ENCODE results near the gene MRPS15. TPM values are rescaled to one million over a fixed set of nuclear protein-coding genes. Genes with fewer than 3 reads are reported as not detected.
A peak's percentile ranks its signal among the peaks of the same experiment; 100 is the strongest.

The MRPS15 gene
- total and polyA plus RNA-seq, 4 experiments from 2014 or later = 32.5 to 86.0 (median 50.7) TPM

DNA sequence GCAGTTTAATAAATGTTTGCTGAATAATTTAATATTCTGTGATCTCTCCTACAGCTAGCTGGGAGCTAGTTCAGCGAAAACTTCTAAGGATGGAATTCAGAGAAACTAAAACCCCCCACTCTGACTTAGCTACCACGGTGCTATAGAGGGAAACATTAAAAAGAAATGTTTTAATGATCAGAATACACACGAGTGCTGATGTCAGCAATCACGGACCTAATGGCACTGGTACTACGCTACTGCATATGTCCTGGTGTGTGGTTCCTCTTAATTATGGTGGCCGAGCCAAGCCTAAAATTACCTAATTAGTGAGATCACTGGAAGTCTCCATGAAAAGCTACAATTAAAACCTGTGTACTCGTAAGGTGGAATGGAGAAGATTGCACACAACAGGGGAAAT, 42.5 kb downstream of the MRPS15 start:
- no peaks in the 10 kb centered on the region for H3K9me3 Mint-ChIP-seq
- no peaks in the 10 kb centered on the region for H3K36me3 Mint-ChIP-seq
- Histone ChIP-seq H3K27ac (ENCODE audit: low read depth, low read length) (peak overlapping the region; percentile 30), H3K4me1 (ENCODE audit: insufficient read depth, low read length) (peaks cover 21% of the 10 kb centered on the region), H3K4me3 (ENCODE audit: low read length in 2 of 2) (no peak overlapping the region), H3K27me3 (ENCODE audit: insufficient read depth, low read length) (no peaks in the 10 kb centered on the region), H3K36me3 (ENCODE audit: insufficient read depth, low read length) (no peaks in the 10 kb centered on the region), H3K9me3 (ENCODE audit: control insufficient read depth in 1 of 2, low read length in 2 of 2) (no peaks in the 10 kb centered on the region)
- peak overlapping the region in 1 of 8 donors; percentile 6 for H3K4me3 Mint-ChIP-seq
- peak overlapping the region in 5 of 7 donors; percentile 82 to 97 (median 94) for H3K27ac Mint-ChIP-seq
- CTCF ChIA-PET (ENCODE audit: partially characterized antibody) = interaction anchor here (0.6 to 5.8 kb wide), 8 partner anchors 35 to 321 kb away, joined by 3 to 96 read pairs (median 4); partner anchors contain the start of gene EVA1B
- no peaks in the 10 kb centered on the region for H3K27me3 Mint-ChIP-seq
- H3K4me1 Mint-ChIP-seq = peaks cover 19 to 29% (median 22%) of the 10 kb centered on the region in 4 donors
- POLR2A ChIA-PET (ENCODE audit: partially characterized antibody) = interaction anchor here (0.8 to 1.5 kb wide), 3 partner anchors 25 to 79 kb away, joined by 3 to 6 read pairs (median 3); no protein-coding TSS in a partner anchor
- DNase-seq = no peak
- intact Hi-C loops (cut with micrococcal nuclease) = loop anchor here (2.0 kb wide), 1 partner anchor 233 kb away; no protein-coding TSS in a partner anchor

DNA sequence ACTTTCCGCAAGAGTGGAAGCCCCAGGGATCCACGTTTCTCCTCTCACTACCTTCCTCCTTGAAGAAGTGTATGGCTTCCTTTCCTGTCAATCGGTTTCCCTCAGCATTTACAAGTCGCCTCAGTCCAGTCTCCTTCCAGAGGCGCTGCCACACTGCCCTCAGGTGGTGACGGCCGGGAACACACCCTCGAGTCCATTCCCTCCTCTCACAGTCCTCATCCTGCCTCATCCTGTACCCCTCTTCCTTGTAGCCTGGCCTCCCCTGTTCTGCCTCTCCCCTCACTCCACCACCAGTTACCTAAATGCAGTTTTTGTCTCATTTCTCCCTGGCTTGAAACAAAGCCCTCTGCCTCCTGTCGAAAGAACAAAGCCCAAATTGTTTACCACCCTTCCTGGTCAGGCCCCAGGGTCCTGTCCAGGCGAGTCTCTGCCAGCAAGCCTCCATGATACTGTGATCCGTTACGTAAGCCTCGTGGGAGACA, 43.3 kb downstream of the MRPS15 start:
- POLR2A ChIA-PET (ENCODE audit: partially characterized antibody) = interaction anchor here (0.6 to 1.5 kb wide), 6 partner anchors 24 to 197 kb away, joined by 3 to 6 read pairs (median 3); partner anchors contain the start of gene THRAP3
- Histone ChIP-seq H3K4me3 (ENCODE audit: low read length in 2 of 2) (no peak overlapping the region), H3K27ac (ENCODE audit: low read depth, low read length) (peak overlapping the region; percentile 30), H3K27me3 (ENCODE audit: insufficient read depth, low read length) (no peaks in the 10 kb centered on the region), H3K36me3 (ENCODE audit: insufficient read depth, low read length) (no peaks in the 10 kb centered on the region), H3K9me3 (ENCODE audit: control insufficient read depth in 1 of 2, low read length in 2 of 2) (no peaks in the 10 kb centered on the region), H3K4me1 (ENCODE audit: insufficient read depth, low read length) (peaks cover 21% of the 10 kb centered on the region)
- Mint-ChIP-seq H3K36me3 (no peaks in the 10 kb centered on the region), H3K9me3 (no peaks in the 10 kb centered on the region), H3K27me3 (no peaks in the 10 kb centered on the region), H3K4me3 (peak overlapping the region; percentile 49 to 84 (median 74)), H3K27ac (peak overlapping the region; percentile 82 to 97 (median 94)), H3K4me1 (peaks cover 19 to 29% (median 22%) of the 10 kb centered on the region in 4 donors)
- DNase-seq = peak; percentile 83 to 88 (median 86)
- CTCF ChIA-PET (ENCODE audit: partially characterized antibody) = interaction anchor here (0.9 to 5.8 kb wide), 9 partner anchors 23 to 271 kb away, joined by 3 to 96 read pairs (median 6); partner anchors contain the start of genes LSM10 and TRAPPC3
- intact Hi-C loops (cut with micrococcal nuclease) = loop anchor here (1.0 to 2.0 kb wide), 8 partner anchors 24 to 322 kb away; partner anchors contain the start of genes LSM10 and TRAPPC3

DNA sequence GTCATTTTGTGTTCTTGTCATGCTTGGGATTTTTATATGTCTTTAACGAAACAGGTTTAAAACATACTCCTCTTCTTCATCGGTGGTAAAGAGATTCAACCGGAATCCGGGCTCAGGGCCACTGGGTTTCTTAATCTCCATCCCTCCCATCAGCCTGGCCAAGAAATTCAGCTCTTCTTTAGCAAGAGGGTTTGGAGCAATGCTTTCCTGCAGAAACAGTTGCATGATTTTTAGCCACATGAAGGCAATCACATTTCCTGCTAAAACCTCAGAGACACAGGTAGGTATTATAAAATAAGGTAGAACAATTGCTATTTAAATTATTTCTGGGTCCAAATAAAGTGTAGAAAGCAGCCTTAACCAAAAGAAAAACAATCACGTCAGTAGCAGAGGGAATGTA, 43.8 kb downstream of the MRPS15 start:
- POLR2A ChIA-PET (ENCODE audit: partially characterized antibody) = interaction anchor here (0.6 to 2.0 kb wide), 6 partner anchors 24 to 196 kb away, joined by 3 to 13 read pairs (median 4); partner anchors contain the start of genes LSM10 and THRAP3
- intact Hi-C loops (cut with micrococcal nuclease) = loop anchor here (1.0 to 2.0 kb wide), 8 partner anchors 23 to 321 kb away; partner anchors contain the start of genes LSM10 and TRAPPC3
- Histone ChIP-seq H3K27ac (ENCODE audit: low read depth, low read length) (peak overlapping the region; percentile 30), H3K27me3 (ENCODE audit: insufficient read depth, low read length) (no peaks in the 10 kb centered on the region), H3K9me3 (ENCODE audit: control insufficient read depth in 1 of 2, low read length in 2 of 2) (no peaks in the 10 kb centered on the region), H3K4me3 (ENCODE audit: low read length in 2 of 2) (no peak overlapping the region), H3K36me3 (ENCODE audit: insufficient read depth, low read length) (no peaks in the 10 kb centered on the region), H3K4me1 (ENCODE audit: insufficient read depth, low read length) (peaks cover 21% of the 10 kb centered on the region)
- CTCF ChIA-PET (ENCODE audit: partially characterized antibody) = interaction anchor here (0.7 to 5.7 kb wide), 12 partner anchors 23 to 318 kb away, joined by 3 to 88 read pairs (median 4); partner anchors contain the start of genes LSM10, SH3D21 and TRAPPC3
- Mint-ChIP-seq H3K4me1 (peaks cover 19 to 29% (median 22%) of the 10 kb centered on the region in 4 donors), H3K9me3 (no peaks in the 10 kb centered on the region), H3K36me3 (no peaks in the 10 kb centered on the region), H3K4me3 (peak overlapping the region; percentile 49 to 84 (median 74)), H3K27me3 (no peaks in the 10 kb centered on the region), H3K27ac (peak overlapping the region; percentile 82 to 97 (median 94))
- DNase-seq = no peak

DNA sequence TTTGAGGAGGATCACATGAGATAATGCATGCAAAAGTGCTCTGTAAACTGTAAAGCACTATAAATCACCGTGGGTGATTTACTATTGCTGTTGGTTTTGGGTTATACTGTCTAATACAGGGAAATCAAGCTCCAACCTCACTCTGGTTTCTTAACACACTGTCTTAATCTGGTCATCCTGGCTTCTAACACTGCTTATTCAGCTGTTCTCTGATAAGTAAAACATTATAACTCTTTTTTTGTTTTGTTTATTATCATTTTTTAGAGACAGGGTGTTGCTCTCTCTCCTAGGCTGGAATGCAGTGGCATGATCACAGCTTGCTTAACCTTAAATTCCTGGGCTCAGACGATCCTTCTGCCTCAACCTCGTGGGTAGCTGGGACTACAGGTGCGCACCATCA, 44.6 kb downstream of the MRPS15 start:
- Mint-ChIP-seq H3K4me3 (peak overlapping the region in 1 of 8 donors; percentile 7), H3K27me3 (no peaks in the 10 kb centered on the region), H3K9me3 (no peaks in the 10 kb centered on the region), H3K36me3 (no peaks in the 10 kb centered on the region), H3K27ac (peak overlapping the region in 2 of 7 donors; percentile 14 to 64), H3K4me1 (peaks cover 19 to 29% (median 22%) of the 10 kb centered on the region in 4 donors)
- ChIA-PET POLR2A (ENCODE audit: partially characterized antibody) (interaction anchor here (0.6 to 2.0 kb wide), 8 partner anchors 17 to 195 kb away, joined by 3 to 13 read pairs (median 5); partner anchors contain the start of genes LSM10, STK40 and THRAP3), CTCF (ENCODE audit: partially characterized antibody) (interaction anchor here (0.6 to 5.7 kb wide), 13 partner anchors 22 to 320 kb away, joined by 3 to 88 read pairs (median 4); partner anchors contain the start of genes LSM10, SH3D21 and TRAPPC3)
- no peaks in the 10 kb centered on the region for H3K9me3 ChIP-seq (ENCODE audit: control insufficient read depth in 1 of 2, low read length in 2 of 2)
- H3K27me3 ChIP-seq (ENCODE audit: insufficient read depth, low read length) = no peaks in the 10 kb centered on the region
- intact Hi-C loops (cut with micrococcal nuclease) = no loop called here
- peaks cover 21% of the 10 kb centered on the region for H3K4me1 ChIP-seq (ENCODE audit: insufficient read depth, low read length)
- no peak overlapping the region for H3K4me3 ChIP-seq (ENCODE audit: low read length in 2 of 2)
- H3K27ac ChIP-seq (ENCODE audit: low read depth, low read length) = no peak overlapping the region
- DNase-seq = no peak
- H3K36me3 ChIP-seq (ENCODE audit: insufficient read depth, low read length) = no peaks in the 10 kb centered on the region

DNA sequence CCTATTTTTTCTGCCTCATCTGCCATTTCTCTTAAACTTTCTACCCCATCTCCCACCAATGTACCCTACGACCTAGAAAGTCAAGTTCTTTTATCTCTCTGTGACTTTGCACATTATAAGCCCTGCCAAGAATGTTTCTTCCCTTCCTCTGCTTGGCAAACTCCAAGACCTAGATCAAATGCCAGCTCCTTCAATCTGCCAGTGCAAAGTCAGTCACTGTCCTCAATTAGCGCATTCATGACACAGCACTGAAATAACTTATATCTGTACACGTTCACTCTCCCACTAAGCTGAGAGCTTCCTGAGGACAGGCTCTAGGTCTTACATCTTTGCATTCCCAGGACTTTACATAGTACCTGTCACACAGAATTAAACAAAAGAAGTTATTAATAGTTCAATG, 45.0 kb downstream of the MRPS15 start:
- no peaks in the 10 kb centered on the region for H3K36me3 ChIP-seq (ENCODE audit: insufficient read depth, low read length)
- H3K9me3 ChIP-seq (ENCODE audit: control insufficient read depth in 1 of 2, low read length in 2 of 2) = no peaks in the 10 kb centered on the region
- H3K36me3 Mint-ChIP-seq = no peaks in the 10 kb centered on the region
- no peak overlapping the region for H3K27ac ChIP-seq (ENCODE audit: low read depth, low read length)
- ChIA-PET CTCF (ENCODE audit: partially characterized antibody) (interaction anchor here (1.2 to 5.7 kb wide), 8 partner anchors 51 to 319 kb away, joined by 3 to 88 read pairs (median 6); partner anchors contain the start of gene TRAPPC3), POLR2A (ENCODE audit: partially characterized antibody) (interaction anchor here (1.0 to 2.0 kb wide), 5 partner anchors 22 to 77 kb away, joined by 4 to 13 read pairs (median 5); partner anchors contain the start of genes LSM10 and STK40)
- peaks cover 19 to 29% (median 22%) of the 10 kb centered on the region in 4 donors for H3K4me1 Mint-ChIP-seq
- intact Hi-C loops (cut with micrococcal nuclease) = no loop called here
- H3K27me3 ChIP-seq (ENCODE audit: insufficient read depth, low read length) = no peaks in the 10 kb centered on the region
- peak overlapping the region in 1 of 8 donors; percentile 26 for H3K4me3 Mint-ChIP-seq
- peaks cover 21% of the 10 kb centered on the region for H3K4me1 ChIP-seq (ENCODE audit: insufficient read depth, low read length)
- no peak for DNase-seq
- H3K9me3 Mint-ChIP-seq = no peaks in the 10 kb centered on the region
- H3K4me3 ChIP-seq (ENCODE audit: low read length in 2 of 2) = no peak overlapping the region
- peak overlapping the region in 2 of 7 donors; percentile 14 to 73 for H3K27ac Mint-ChIP-seq
- H3K27me3 Mint-ChIP-seq = no peaks in the 10 kb centered on the region

DNA sequence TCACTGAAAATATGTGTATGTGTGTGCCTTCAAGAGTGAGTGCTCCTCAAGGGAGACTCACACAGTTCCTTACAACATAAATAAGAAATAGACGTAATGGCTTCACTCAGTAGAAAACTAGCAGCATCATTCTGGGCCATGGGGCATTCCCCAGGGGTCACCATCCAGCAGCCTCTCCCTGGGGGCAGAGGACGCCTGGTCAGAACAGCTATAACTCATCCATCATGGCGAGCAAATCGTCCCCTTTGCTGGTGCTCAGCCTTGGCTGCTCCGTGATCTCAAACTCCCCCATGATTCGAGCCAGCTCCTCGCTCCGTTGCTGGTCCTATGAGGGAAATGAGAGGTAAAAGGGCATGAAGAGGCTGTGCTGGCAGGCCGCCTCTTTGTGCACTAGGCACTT, 46.3 kb downstream of the MRPS15 start:
- no peaks in the 10 kb centered on the region for H3K27me3 ChIP-seq (ENCODE audit: insufficient read depth, low read length)
- no peak for DNase-seq
- Mint-ChIP-seq H3K4me1 (peaks cover 19 to 29% (median 22%) of the 10 kb centered on the region in 4 donors), H3K27ac (no peak overlapping the region), H3K27me3 (no peaks in the 10 kb centered on the region), H3K36me3 (no peaks in the 10 kb centered on the region), H3K9me3 (no peaks in the 10 kb centered on the region), H3K4me3 (no peak overlapping the region)
- ChIA-PET POLR2A (ENCODE audit: partially characterized antibody) (interaction anchor here (1.7 kb wide), 1 partner anchor 67 kb away, joined by 5 read pairs; no protein-coding TSS in a partner anchor), CTCF (ENCODE audit: partially characterized antibody) (interaction anchor here (1.6 to 5.7 kb wide), 2 partner anchors 49 to 76 kb away, joined by 4 to 88 read pairs; no protein-coding TSS in a partner anchor)
- H3K4me3 ChIP-seq (ENCODE audit: low read length in 2 of 2) = no peak overlapping the region
- intact Hi-C loops (cut with micrococcal nuclease) = no loop called here
- H3K4me1 ChIP-seq (ENCODE audit: insufficient read depth, low read length) = peaks cover 21% of the 10 kb centered on the region
- no peaks in the 10 kb centered on the region for H3K9me3 ChIP-seq (ENCODE audit: control insufficient read depth in 1 of 2, low read length in 2 of 2)
- no peaks in the 10 kb centered on the region for H3K36me3 ChIP-seq (ENCODE audit: insufficient read depth, low read length)
- no peak overlapping the region for H3K27ac ChIP-seq (ENCODE audit: low read depth, low read length)

Data from CD4-positive, alpha-beta memory T cell (primary cell).